Retinal pigment epithelial cell (primary cell): ENCODE results near the gene BNIP1.
A peak's percentile ranks its signal among the peaks of the same experiment; 100 is the strongest.

Experiments
- DNase-seq: peaks from one replicate; pipeline ENCODE4 v3.0.0-alpha.2; 2010; ENCODE audit warnings: low read depth
- H3K4me3 ChIP-seq: 2 replicates; pipeline ENCODE4 v1.5.1; 2011; ENCODE audit warnings: mild to moderate bottlenecking, low read length, control low read depth, moderate library complexity
- TF ChIP-seq, protein P1 (sequence below): conservative IDR thresholded peaks from 2 replicates; pipeline ENCODE4 v1.5.1; 2011; ENCODE audit warnings: low read depth, low read length, control low read depth, inconsistent platforms

Gene BNIP1

DNA sequence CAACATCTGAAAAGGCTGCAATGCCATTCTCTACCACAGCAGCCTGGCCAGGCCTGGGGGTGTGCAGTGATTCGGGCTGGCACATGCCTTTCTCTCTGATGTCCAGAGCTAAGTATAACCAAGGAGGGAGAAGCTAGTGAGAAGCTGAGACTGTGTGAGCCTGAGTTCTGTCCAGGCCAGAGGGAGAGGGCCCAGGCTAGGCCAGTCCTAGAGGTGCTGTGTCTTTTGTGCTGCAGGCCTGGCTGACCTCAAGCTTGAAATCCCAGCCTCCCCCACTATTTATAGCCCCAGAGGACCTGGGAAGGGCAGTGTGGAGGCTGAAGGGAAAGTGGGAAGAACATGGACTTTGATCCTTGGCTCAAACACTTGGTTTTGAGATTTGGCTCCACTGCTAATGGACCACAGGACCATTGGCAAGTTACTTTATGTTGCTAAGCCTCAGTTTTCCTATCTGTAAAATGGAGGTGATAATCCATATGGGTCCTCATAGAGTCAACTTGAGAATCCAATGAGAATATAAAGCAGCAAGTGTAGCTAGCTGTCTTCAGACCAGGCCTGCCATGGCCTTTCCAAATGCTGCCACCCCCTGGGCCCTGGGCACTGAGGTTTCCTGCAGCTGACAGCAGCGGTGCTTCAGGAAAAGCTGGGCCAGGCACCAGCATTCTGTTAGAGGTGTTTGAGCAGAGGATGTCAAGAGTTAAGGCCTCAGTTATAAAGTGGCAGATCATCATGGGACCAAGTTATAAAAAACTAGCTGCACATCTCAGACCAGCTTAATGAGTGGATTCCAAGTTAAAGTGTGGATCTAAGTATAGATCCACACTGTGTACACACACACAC, 21.1 kb downstream of the BNIP1 start:
- no peak for DNase-seq
- no peak overlapping the region for H3K4me3 ChIP-seq
- TF ChIP-seq, protein P1, sequence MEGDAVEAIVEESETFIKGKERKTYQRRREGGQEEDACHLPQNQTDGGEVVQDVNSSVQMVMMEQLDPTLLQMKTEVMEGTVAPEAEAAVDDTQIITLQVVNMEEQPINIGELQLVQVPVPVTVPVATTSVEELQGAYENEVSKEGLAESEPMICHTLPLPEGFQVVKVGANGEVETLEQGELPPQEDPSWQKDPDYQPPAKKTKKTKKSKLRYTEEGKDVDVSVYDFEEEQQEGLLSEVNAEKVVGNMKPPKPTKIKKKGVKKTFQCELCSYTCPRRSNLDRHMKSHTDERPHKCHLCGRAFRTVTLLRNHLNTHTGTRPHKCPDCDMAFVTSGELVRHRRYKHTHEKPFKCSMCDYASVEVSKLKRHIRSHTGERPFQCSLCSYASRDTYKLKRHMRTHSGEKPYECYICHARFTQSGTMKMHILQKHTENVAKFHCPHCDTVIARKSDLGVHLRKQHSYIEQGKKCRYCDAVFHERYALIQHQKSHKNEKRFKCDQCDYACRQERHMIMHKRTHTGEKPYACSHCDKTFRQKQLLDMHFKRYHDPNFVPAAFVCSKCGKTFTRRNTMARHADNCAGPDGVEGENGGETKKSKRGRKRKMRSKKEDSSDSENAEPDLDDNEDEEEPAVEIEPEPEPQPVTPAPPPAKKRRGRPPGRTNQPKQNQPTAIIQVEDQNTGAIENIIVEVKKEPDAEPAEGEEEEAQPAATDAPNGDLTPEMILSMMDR, result no peak

DNA sequence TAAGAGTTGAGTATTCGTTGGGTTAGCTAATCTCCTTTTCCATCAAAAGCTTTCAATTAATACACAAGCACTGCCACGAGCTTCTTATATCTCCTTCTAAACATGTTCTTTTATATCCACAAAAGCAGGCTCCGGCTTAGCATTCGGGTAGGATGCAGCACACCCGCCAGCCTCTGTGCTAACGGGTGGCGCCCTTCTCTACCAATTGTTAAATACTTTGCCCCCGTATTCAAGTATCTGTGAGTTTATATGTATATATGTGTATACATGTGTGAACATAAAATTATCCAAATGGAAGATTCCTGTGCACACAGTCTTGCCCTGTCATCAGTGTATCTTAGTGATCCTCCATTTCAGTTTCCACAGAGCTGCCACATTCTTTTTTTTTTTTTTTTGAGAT, 27.8 kb downstream of the BNIP1 start:
- no peak for DNase-seq
- TF ChIP-seq, protein P1, result no peak
- H3K4me3 ChIP-seq, result no peak overlapping the region

DNA sequence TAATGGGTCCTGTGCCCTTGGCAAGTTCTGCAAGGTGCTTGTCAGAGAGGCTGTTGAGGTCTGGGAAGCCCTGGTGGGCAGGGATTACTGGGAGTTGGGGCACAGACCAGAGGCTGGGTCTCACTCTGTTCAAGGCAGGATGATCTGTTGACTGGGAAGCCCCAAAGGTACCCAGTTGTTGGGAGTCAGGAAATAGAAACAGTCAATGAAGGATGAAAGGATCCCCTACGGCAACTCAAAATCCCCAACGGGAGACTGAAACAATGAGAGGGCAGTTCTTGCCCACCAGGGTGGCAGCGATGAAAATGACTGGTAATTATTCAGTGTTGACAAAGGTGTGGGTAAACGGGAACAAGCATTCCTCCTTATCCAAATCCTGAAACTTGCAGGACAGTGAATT, 31.2 kb downstream of the BNIP1 start:
- H3K4me3 ChIP-seq, result no peak overlapping the region
- TF ChIP-seq, protein P1, result no peak
- no peak for DNase-seq

DNA sequence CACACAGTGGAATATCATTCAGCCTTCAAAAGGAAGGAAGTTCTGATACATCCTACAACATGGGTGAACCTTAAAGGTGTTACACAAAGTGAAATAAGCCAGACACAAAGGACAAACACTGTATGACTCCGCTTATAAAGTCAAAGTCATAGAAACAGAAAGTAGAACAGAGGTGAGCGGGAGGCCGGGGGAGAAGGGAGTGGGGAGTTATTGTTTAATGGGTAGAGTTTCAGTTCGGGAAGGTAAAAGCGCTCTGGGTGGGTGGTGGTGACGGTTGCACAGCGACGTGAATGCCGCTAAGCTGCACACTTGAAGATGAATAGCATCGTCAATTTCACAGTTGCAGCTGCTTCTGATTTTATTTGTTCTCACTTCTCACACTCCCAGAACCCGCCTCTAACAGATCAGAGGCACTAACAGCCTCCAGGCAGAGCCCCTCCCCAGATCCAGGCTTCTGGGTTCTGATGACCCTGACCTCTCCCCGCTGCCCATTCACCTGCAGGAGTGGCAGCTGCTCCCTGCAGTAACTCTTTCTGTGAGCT, 34.1 kb downstream of the BNIP1 start:
- DNase-seq, result no peak
- TF ChIP-seq, protein P1, result no peak
- no peak overlapping the region for H3K4me3 ChIP-seq

DNA sequence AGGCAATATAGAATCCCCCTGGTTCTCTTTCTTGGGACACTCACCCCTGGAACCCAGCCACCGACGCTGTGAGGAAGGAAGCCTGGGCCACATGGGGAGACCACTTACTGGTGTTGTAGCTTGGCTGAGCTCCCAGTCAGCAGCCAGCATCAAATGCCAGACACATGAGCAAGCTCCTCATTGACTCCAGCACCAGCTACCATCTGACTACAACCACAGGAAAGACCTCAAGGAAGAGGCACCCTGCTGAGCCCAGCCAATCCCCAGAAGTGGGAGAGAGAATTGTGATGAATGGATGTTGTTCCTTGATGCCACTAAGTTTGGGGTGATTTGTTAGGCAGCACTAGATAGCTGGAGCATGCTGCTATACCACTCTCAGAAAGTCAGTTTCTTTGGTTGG, 36.0 kb downstream of the BNIP1 start:
- TF ChIP-seq, protein P1, result no peak

DNA sequence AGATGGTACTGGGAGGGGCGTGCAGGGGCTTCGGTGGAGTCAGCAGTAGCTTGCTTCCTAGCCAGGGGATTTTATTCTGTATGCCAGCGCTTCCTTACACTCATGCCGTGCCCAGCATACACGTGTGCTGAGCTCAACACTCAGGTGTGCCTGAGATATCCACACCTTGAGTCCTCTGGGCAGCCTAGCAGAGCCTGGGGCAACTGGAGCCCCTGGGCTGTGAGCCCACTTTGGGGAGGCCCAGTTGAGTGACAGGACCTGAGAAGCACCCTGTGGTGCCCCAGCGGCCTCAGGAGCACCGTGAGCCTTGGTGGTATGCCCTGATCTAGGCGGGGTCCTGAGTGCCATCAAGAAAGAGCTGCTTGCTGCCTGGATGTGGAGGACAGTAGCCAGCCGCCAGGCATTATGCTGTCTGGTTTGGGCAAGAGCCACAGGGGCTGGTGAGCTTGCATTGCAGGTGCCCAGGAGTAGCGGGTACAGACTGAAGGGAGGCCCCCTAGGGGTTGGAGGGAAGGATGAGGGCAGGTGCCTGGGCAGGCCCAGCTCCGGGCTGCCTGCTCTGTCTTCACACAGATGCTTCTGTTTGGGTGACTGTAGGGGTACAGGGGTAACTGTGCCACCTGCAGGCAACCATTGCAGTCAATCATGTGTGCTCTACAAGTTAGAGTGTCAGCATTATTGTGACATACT, 42.9 kb downstream of the BNIP1 start:
- TF ChIP-seq, protein P1, result peak; percentile 26
- no peak overlapping the region for H3K4me3 ChIP-seq
- DNase-seq, result no peak

More for the DNA sequence above, 36.0 kb downstream of the BNIP1 start:
- no peak for DNase-seq
- H3K4me3 ChIP-seq, result no peak overlapping the region

DNA sequence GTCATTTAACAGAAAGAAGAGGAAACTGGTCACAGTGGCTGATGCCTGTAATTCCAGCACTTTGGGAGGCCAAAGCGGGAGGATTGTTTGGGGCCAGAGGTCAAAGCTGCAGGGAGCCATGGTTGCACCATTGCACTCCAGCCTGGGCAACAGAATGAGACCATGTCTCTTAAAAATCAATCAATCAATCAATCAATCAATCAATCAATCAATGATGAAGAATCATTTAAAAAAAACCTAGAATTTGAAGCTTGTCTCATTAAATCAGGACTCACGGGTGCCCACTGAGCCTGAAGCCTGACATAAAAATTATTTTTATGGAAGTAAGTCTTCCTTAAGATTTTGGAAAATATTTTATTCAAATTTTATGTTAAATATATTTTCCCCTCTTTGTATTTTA, 43.9 kb downstream of the BNIP1 start:
- DNase-seq, result no peak
- H3K4me3 ChIP-seq, result no peak overlapping the region
- TF ChIP-seq, protein P1, result no peak
